Measurements from ENCODE around the gene RAP2C.
"Not testable (repeated sequence)": the region's sequence is repeated elsewhere in the genome, so short reads cannot be mapped to it uniquely, and the experiment has no call there.

Gene RAP2C

DNA sequence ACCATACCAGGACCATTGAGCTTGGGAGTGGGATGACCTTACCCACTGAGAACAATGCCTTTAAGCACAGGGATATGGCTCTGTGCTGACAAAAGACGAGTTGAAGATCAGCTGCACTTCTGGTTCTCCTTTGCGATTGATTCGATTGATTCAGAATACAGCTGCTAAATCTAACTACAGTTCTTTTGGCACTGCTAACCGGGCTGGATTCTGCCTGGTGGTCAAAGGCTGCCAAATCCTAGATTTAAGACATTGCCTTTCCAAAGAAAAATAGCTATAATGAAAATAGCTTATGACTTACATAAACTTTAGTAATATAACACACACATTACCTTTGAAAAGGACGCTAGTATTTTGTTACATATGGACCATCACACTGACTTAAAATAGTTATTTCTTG lies 18.3 kb downstream of the RAP2C start:
- in situ Hi-C loops (cut with HindIII; ENCODE audit: low sequenced_read_pairs), result no loop called here

DNA sequence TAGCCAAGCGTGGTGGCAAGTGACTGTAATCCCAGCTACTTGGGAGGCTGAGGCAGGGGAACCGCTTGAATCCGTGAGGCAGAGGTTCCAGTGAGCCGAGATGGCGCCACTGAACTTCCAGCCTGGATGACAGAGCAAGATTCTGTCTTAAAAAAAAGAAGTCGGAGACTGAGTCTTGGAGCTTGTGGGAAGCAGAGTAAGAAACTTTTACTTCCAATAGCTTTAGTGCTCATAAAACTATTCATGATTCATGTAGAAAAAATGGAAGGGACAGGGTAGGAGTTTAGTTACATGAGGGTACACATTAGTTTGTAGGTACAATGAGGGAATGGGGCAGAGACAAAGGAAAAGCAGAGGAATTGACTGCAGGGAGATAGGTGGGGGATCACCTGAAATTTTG lies 19.3 kb downstream of the RAP2C start:
- in situ Hi-C loops (cut with HindIII; ENCODE audit: low sequenced_read_pairs), result no loop called here

DNA sequence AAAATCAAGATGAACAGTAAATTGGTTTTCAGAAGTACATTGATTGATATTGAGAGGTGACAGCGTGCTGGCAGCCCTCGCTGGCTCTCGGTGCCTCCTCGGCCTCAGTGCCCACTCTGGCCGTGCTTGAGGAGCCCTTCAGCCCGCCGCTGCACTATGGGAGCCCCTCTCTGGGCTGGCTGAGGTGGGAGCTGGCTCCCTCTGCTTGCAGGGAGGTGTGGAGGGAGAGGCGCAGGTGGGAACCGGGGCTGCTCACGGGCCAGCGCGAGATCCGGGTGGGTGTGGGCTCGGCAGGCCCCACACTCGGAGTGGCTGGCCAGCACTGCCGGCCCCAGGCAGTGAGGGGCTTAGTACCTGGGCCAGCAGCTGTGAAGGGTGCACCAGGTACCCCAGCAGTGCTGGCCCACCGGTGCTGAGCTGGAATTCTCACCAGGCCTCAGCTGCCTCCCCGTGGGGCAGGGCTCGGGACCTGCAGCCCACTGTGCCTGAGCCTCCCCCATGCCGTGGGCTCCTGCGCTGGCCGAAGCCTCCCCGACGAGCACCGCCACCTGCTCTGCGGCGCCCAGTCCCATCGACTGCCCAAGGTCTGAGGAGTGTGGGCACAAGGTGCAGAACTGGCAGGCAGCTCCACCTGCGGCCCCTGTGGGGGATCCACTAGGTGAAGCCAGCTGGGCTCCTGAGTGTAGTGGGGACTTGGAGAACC lies 25.2 kb downstream of the RAP2C start:
- in situ Hi-C loops (cut with HindIII; ENCODE audit: low sequenced_read_pairs), result no loop called here

GRCh38 chrX:132191938-132192337 lies 27.3 kb downstream of the RAP2C start:
- in situ Hi-C loops (cut with HindIII; ENCODE audit: low sequenced_read_pairs), result no loop called here

GRCh38 chrX:132188175-132188574 lies 31.1 kb downstream of the RAP2C start:
- in situ Hi-C loops (cut with HindIII; ENCODE audit: low sequenced_read_pairs), result no loop called here

- in situ Hi-C loops (cut with HindIII; ENCODE audit: low sequenced_read_pairs), result no loop called here
These were observed 31.8 kb downstream of the RAP2C start for GRCh38 chrX:132187451-132187850.

DNA sequence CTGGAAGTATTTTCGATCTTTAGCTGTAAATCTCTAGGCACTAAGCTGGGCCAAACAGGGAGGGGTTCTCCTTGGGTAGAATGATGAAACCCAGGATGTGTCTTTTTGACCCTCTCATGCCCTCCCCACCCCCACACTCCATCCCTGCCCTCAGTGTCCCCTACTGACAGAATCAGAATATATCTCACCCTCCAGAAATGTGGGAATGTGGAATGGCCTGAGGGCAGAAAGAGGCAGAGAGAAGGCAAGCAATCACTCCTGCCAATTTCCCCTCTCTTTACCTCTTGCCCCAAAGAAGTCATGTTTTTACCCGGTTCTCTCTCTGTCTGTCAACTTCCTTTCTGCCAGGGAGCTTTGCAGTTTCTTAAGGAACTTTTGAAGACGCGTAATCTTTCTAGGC lies 34.4 kb downstream of the RAP2C start:
- in situ Hi-C loops (cut with HindIII; ENCODE audit: low sequenced_read_pairs), result no loop called here

DNA sequence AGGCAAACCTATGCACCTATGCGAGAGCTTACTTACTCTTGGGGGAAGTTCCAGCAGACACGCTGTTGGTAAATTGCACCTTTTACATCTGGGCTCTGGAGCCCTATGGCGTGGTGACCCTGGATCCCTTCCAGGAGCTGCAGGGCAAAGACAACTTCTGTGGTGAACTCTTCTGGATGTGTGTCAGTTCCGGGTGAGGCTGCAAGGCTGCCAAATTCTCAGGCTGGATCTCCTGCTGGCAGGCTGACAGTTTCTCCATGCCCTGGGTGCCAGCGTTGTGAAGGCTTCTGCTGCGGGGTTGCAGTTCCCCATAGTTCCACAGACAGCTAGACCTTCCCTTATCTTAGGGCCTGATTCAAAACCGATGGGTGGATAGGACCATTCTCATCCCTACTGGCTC lies 37.9 kb downstream of the RAP2C start:
- in situ Hi-C loops (cut with HindIII; ENCODE audit: low sequenced_read_pairs), result no loop called here

DNA sequence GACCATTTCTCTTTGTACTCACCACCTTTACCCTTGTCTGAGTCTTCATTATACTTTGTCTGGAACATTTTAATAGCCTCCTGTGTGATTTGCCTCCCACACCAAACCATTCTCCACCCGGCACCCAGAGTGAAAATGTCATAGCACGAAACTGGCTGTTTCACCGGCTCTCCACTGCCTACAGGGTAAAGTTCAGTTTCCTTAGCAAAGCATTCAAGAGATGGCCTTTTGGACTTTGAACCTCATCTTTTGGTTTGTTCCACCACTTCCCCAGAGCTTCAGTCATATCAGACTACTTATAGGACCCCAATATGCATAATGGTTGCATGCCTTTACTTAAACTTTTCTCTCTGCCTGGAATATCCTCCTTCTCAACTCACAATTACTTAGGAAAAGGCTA lies 38.3 kb downstream of the RAP2C start:
- in situ Hi-C loops (cut with HindIII; ENCODE audit: low sequenced_read_pairs), result no loop called here

DNA sequence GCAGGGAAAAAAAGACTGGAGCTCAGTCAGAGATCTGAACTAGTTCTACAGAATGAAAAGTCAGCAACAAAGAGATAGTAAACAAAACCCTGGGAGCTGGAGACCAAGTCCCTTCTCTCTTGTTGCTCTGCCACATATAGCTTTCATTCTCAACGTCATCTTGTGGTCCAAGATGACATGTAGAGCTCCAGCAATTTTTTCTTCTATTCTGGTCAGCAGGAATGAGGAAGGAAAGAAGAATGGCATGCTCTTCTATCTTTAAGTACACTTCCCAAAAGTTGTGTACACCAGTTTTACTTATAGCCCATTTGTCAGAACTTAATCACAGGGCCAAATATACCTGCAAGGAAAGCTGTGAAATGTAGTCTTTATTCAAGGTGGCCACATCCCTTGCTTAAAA lies 45.6 kb downstream of the RAP2C start:
- in situ Hi-C loops (cut with HindIII; ENCODE audit: low sequenced_read_pairs), result no loop called here

DNA sequence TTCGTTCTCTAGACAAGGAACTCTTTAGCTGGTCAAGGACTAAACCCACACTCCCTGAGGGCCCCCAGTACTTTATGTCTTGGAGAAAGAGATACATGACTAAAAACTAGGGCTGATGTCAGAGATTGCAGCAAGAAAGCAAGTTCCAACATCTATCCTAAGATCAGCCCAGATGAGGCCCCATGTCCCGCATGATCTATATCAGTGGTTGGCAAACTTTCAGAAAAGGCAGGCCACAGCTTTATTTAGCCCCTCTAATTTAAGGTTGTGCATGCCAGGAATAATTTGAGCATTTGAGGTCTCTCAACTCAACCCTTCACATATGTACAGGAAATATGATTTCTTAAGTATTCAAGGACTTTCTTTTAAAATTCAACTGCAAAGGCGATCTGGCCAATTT lies 47.4 kb downstream of the RAP2C start:
- in situ Hi-C loops (cut with HindIII; ENCODE audit: low sequenced_read_pairs), result no loop called here

DNA sequence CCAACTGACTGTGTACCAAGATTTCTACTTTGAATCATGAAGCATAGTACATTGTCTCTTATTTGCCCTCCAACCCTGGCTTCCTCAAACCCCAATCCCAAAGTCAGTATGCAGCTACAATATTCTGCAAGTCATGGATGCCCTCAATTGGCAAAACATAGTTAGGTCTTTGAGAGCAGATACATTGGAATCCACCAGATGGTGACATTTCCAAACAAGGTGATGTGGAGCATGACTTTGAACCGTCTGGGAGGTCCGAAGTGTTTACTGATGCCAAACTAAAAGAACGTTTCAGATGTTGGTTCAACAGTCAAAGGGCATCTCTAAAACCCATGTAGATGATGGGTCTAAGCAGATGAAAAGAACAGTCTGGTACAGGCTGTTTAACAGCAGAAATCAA lies 47.8 kb downstream of the RAP2C start:
- in situ Hi-C loops (cut with HindIII; ENCODE audit: low sequenced_read_pairs), result no loop called here

DNA sequence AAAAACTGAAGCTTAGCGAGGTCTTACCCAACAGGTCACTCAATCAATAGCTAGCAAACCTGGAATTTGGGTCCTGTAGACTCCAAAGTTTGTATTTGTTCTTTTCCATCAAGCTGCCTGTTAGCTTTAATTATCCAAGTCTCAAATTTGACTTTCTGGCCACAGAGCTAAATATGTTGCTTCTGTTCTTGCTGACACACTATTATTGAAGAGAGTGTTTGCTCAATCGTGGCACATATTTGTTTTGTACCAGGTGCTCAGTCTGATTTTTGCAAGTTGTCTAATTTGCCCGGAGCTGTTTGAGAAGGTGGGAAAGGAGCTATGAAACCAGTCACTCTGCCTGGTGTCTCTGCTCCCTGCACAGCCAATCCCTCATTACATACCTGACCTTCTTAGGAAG lies 49.7 kb downstream of the RAP2C start:
- in situ Hi-C loops (cut with HindIII; ENCODE audit: low sequenced_read_pairs), result no loop called here

- in situ Hi-C loops (cut with HindIII; ENCODE audit: low sequenced_read_pairs), result no loop called here
These were observed 53.6 kb downstream of the RAP2C start for GRCh38 chrX:132165651-132166050.

- in situ Hi-C loops (cut with HindIII; ENCODE audit: low sequenced_read_pairs), result no loop called here
These were observed 54.2 kb downstream of the RAP2C start for GRCh38 chrX:132165005-132165404.

GRCh38 chrX:132163094-132163493 lies 56.2 kb downstream of the RAP2C start:
- in situ Hi-C loops (cut with HindIII; ENCODE audit: low sequenced_read_pairs), result not testable (repeated sequence)

GRCh38 chrX:132153166-132153565 lies 66.1 kb downstream of the RAP2C start:
- in situ Hi-C loops (cut with HindIII; ENCODE audit: low sequenced_read_pairs), result no loop called here

Data from DLD1 (cell line).